Measurements from ENCODE around the gene RANBP10. TPM values are rescaled to one million over a fixed set of nuclear protein-coding genes. Genes with fewer than 3 reads are reported as not detected.

RANBP10 gene
- total and polyA plus RNA-seq, 2 of the 13 experiments (the other 11 are each of a cell fraction or from before 2014, with no cell fraction given), result 9.2 to 22.7 TPM

GRCh38 chr16:67842509-67843342 lies 36.4 kb upstream of the RANBP10 start (continued):
- no peak for TF ChIP-seq ZNF746 (CRISPR knock-in tag; IDR thresholded peaks at IDR 0.05)
- peak; percentile 82 for TF ChIP-seq U2AF1 (optimal IDR thresholded peaks at IDR 0.05; ENCODE audit: low read depth, low read length)
- TF ChIP-seq AKAP8 (CRISPR knock-in tag; IDR thresholded peaks at IDR 0.05), result 0 out of 2 replicates have a peak, but pooled peaks have one; percentile 26
- TF ChIP-seq NCOA2 (CRISPR knock-in tag; IDR thresholded peaks at IDR 0.05), result 0 out of 2 replicates have a peak, but pooled peaks have one; percentile 22
- no peak for TF ChIP-seq AKNA (CRISPR knock-in tag; IDR thresholded peaks at IDR 0.05; ENCODE audit: borderline replicate concordance)
- TF ChIP-seq PLSCR1 (CRISPR knock-in tag; IDR thresholded peaks at IDR 0.05; ENCODE audit: borderline replicate concordance), result no peak
- no peak for TF ChIP-seq KDM1A (CRISPR knock-in tag; IDR thresholded peaks at IDR 0.05)
- TF ChIP-seq, protein P1, sequence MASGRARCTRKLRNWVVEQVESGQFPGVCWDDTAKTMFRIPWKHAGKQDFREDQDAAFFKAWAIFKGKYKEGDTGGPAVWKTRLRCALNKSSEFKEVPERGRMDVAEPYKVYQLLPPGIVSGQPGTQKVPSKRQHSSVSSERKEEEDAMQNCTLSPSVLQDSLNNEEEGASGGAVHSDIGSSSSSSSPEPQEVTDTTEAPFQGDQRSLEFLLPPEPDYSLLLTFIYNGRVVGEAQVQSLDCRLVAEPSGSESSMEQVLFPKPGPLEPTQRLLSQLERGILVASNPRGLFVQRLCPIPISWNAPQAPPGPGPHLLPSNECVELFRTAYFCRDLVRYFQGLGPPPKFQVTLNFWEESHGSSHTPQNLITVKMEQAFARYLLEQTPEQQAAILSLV (CRISPR knock-in tag; IDR thresholded peaks at IDR 0.05; ENCODE audit: borderline replicate concordance), result peak; percentile 71; the same call in 1 of the 2 replicates
- no peak for TF ChIP-seq MIXL1 (CRISPR knock-in tag; IDR thresholded peaks at IDR 0.05)
- TF ChIP-seq FLYWCH1 (CRISPR knock-in tag; IDR thresholded peaks at IDR 0.05), result no peak
- TF ChIP-seq TAF15 (IDR thresholded peaks at IDR 0.05; ENCODE audit: low read depth, low read length, poor library complexity, severe bottlenecking), result peak; percentile 29
- peak; percentile 61; the same call in 1 of the 2 replicates for TF ChIP-seq NR0B2 (CRISPR knock-in tag; IDR thresholded peaks at IDR 0.05)
- no peak for TF ChIP-seq ZNF496 (CRISPR knock-in tag; IDR thresholded peaks at IDR 0.05; ENCODE audit: insufficient replicate concordance)
- TF ChIP-seq KDM5B (CRISPR knock-in tag; IDR thresholded peaks at IDR 0.05; ENCODE audit: borderline replicate concordance), result peak; percentile 81
- TF ChIP-seq, protein P2, sequence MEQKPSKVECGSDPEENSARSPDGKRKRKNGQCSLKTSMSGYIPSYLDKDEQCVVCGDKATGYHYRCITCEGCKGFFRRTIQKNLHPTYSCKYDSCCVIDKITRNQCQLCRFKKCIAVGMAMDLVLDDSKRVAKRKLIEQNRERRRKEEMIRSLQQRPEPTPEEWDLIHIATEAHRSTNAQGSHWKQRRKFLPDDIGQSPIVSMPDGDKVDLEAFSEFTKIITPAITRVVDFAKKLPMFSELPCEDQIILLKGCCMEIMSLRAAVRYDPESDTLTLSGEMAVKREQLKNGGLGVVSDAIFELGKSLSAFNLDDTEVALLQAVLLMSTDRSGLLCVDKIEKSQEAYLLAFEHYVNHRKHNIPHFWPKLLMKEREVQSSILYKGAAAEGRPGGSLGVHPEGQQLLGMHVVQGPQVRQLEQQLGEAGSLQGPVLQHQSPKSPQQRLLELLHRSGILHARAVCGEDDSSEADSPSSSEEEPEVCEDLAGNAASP (CRISPR knock-in tag; IDR thresholded peaks at IDR 0.05; ENCODE audit: borderline replicate concordance), result peak; percentile 7; the same call in 1 of the 2 replicates
- TF ChIP-seq SMARCC2 (IDR thresholded peaks at IDR 0.05), result no peak
- TF ChIP-seq ZNF20 (CRISPR knock-in tag; IDR thresholded peaks at IDR 0.05), result no peak
- TF ChIP-seq TRIM22 (IDR thresholded peaks at IDR 0.05), result no peak

All from HepG2 (cell line).